Retinal pigment epithelial cell (primary cell): ENCODE data around the gene VAV2.

Experiments used
- DNase-seq: peaks from one replicate; pipeline ENCODE4 v3.0.0-alpha.2; 2010; ENCODE audit warnings: low read depth
- H3K4me3 ChIP-seq: 2 replicates; pipeline ENCODE4 v1.5.1; 2011; ENCODE audit warnings: mild to moderate bottlenecking, low read length, control low read depth, moderate library complexity
- TF ChIP-seq, protein P1 (sequence below): conservative IDR thresholded peaks from 2 replicates; pipeline ENCODE4 v1.5.1; 2011; ENCODE audit warnings: low read depth, low read length, control low read depth, inconsistent platforms

The VAV2 gene

DNA sequence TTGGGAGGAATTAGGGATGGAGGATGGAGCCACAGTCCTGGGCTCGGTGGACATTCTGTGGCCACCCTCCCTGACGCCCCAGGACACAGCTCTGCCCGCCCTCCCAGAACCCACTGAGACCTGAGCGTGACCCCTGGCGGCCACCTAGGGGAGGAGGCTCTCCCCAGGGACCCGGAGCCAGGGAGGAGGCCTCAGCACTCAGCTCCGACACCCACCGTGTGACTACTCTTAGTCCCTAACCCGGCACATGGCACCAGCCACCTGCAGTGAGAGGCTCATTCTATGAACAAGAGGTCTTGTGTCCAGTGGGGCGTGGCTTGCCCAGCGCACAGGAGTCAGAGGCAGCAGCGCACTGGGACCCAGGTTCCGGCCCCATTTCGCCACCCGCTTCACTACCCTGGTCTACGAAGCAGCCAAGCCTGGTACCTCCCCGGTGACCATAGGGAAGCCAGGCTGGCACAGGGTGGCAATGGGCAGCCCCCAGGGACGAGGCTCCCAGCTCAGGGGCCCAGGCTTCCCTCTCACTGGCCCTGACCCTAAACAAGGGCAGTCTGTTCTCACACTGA lies 264.2 kb downstream of the VAV2 start:
- no peak overlapping the region for H3K4me3 ChIP-seq
- no peak for DNase-seq
- TF ChIP-seq, protein P1, sequence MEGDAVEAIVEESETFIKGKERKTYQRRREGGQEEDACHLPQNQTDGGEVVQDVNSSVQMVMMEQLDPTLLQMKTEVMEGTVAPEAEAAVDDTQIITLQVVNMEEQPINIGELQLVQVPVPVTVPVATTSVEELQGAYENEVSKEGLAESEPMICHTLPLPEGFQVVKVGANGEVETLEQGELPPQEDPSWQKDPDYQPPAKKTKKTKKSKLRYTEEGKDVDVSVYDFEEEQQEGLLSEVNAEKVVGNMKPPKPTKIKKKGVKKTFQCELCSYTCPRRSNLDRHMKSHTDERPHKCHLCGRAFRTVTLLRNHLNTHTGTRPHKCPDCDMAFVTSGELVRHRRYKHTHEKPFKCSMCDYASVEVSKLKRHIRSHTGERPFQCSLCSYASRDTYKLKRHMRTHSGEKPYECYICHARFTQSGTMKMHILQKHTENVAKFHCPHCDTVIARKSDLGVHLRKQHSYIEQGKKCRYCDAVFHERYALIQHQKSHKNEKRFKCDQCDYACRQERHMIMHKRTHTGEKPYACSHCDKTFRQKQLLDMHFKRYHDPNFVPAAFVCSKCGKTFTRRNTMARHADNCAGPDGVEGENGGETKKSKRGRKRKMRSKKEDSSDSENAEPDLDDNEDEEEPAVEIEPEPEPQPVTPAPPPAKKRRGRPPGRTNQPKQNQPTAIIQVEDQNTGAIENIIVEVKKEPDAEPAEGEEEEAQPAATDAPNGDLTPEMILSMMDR: no peak

DNA sequence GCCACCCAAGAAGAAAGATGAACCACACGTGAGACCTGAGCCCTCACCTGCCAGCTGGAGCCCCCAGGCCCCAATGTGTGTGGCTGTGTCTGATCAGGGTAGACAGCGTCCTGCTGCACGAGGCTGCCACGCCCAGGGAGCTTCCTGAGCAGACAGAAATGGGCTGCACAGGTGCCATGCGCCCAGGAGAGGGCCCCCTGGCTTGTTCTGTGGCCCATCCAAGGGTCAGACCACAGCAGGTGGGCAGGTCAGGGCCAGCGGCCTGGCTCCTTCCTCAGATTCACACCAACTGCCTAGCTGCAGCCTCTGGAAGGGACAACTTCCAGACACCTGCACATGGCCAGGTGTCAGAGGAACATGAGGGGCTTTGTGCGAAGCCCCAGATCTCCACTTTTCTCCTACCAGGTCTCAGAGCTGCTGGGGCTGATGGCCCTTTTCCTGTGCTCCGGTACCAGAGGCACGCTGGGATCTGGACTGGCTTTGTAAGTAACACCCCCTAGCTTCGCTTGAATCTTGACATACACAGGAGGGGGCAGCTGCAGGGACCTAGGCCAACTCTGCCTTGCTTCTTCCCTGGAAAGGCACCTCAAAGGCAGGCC lies 264.7 kb downstream of the VAV2 start:
- DNase-seq: no peak
- H3K4me3 ChIP-seq: no peak overlapping the region
- TF ChIP-seq, protein P1: no peak

DNA sequence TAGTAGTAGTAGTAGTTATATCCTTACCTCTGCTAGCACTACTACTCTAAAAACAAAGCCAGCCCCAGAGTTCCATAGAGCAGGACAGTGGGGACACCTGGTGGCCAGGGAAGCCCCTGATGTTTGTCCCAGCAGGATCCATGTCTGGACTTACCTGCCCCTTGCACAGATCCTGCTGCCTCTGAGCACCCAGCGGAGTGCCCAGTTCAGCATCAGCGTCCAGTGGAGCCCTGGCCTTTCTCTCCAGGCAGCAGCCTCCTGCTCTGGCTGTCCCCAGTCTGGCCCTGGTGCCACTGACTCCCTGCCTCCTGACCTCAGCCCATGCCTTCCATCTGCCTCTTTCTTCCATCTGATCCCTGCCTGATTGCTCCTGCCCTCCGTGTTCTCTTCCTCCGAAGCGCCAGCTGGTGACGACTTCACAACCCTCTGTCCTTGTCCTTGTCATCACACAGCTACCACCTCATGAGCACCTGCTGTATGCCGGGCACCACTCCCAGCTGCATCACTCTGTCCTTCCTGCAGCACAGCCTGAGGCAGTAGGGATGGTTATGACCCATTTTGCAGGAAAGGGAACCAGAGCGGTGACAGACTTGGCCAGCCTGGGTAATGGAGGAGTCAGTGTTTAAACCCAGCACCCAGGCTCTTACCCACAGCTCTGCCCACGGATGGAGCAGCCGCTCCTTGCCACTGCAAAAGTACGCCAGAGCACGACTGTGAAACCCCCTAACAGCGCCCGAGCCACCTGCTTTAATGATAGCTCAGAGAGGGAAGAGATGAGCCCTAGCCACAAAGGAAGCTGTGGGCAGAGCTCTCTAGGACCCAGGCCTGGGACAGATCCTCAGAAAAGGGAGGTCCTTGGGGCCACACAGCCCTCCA lies 265.5 kb downstream of the VAV2 start:
- TF ChIP-seq, protein P1: peak; percentile 75
- H3K4me3 ChIP-seq: no peak overlapping the region
- DNase-seq: no peak

DNA sequence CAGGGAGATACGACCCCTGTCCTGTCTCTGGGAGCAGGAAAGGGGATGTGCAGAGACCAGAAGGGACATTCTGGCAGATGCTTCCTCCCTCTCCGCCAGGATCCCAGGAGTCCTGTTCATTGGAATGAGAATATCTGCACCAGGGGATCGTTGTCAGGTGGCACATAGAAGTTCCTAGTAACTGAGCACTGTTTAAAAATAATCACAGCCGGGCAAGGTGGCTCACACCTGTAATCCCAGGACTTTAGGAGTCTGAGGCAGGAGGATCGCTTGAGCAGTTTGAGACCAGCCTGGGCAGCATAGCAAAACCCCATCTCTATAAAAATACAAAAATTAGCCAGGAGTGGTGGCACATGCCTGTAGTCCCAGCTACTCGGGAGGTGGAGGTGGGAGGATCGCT lies 266.2 kb downstream of the VAV2 start:
- H3K4me3 ChIP-seq: no peak overlapping the region
- TF ChIP-seq, protein P1: no peak
- DNase-seq: no peak

DNA sequence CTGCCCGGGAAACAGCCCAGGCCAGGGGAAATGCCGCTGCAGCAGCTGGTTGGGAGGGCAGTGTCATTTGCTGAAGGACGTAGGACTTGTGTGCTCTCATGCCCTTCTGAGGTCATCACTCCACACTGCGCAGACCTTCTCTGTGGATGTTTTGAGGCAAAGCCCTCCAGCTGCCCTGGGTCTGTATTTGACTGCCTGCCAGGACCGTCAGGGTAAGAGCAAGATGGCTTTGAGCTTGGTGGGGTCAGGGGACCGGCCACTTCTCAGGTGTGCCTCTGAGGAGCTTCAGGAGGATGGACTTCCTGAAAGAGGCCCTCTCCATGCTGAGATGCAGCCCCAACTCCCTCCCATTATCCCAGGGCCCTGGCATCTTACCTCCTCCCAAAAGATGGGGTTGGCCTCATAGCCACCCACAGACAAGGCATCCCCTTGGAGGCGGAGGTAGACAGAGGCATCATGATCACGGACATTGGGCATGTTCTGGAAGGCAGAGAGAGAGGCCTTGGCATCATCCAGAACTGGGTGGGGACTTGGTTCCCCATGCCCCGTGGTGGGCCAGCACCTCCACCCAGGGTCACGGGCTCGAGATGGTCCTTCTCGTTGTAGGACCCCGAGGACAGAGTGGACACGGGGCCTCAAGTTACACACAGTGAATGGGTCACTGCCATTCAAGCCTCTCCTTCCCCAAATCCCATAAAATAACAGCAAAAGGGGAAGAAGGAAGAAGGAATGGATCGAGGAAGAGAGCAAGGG lies 273.4 kb downstream of the VAV2 start:
- TF ChIP-seq, protein P1: no peak
- DNase-seq: no peak
- no peak overlapping the region for H3K4me3 ChIP-seq

DNA sequence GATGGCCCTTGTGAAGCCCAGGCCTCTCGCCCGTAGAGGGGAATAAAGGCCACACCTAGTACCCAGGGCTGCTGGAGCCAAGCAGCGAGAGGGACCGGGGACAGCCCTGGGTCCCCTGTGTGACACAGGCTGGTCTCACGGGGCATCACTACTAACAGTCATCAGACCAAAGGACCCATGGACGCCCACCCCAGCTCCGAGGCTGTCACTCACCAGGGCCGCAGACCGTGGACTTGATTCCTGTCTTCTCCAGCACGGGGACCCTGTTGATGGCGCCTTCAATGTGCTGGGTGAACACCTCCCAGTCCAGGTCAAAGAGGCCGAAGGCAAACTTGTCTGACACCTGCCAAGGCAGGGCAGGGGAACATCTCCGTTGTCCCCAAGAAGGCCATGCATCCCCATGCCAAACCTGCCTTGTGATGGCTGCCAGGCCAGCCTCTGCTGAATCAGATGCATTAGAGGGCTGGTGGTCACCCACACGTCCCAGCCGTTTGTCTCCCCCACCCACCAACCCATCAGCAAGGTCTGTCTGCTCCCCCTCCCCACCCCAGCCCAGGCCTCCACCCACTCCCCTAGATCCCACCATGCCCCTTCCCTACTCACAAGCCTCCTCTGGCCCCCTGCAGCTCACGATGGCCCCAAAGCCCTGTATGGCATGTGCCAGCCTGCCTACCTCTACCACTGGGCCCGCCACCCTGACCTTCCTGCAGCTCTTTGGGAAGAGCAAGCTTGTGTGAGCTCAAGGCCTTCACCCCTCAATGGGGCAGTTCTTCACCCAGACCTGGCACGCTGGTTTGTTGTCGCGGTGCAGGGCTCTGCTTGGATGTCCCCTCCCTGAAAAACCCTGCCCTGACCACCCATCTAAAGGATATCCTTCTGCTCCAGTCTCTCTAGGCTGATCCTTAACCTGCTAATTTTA lies 274.8 kb downstream of the VAV2 start:
- TF ChIP-seq, protein P1: no peak
- no peak for DNase-seq
- no peak overlapping the region for H3K4me3 ChIP-seq
